ENCODE results near the gene CNKSR3.

GRCh38 chr6:154506991-154507898, 3.2 kb downstream of the CNKSR3 start:
- no peak for TF ChIP-seq CTCF (IDR thresholded peaks at IDR 0.05; ENCODE audit: borderline replicate concordance, extremely low read depth, low read length, poor library complexity, severe bottlenecking)
- no peak for TF ChIP-seq EZH2 (IDR thresholded peaks at IDR 0.05; ENCODE audit: borderline replicate concordance, low read depth, low read length, severe bottlenecking)

Measured in DND-41 (cell line).